DND-41 (cell line): ENCODE results near the gene APOL6.

Experiments
- EZH2 ChIP-seq: IDR thresholded peaks from 3 replicates; pipeline ENCODE4 v1.6.1; 2012; ENCODE audit warnings: borderline replicate concordance, low read depth, mild to moderate bottlenecking, moderate library complexity, low read length, inconsistent platforms; ENCODE audit not compliant: severe bottlenecking
- TF ChIP-seq, protein P1 (sequence below): IDR thresholded peaks from 2 replicates; pipeline ENCODE4 v1.5.1; 2012; ENCODE audit warnings: borderline replicate concordance, low read length, moderate library complexity, mild to moderate bottlenecking; ENCODE audit not compliant: poor library complexity, severe bottlenecking; ENCODE audit errors: extremely low read depth

DNA sequence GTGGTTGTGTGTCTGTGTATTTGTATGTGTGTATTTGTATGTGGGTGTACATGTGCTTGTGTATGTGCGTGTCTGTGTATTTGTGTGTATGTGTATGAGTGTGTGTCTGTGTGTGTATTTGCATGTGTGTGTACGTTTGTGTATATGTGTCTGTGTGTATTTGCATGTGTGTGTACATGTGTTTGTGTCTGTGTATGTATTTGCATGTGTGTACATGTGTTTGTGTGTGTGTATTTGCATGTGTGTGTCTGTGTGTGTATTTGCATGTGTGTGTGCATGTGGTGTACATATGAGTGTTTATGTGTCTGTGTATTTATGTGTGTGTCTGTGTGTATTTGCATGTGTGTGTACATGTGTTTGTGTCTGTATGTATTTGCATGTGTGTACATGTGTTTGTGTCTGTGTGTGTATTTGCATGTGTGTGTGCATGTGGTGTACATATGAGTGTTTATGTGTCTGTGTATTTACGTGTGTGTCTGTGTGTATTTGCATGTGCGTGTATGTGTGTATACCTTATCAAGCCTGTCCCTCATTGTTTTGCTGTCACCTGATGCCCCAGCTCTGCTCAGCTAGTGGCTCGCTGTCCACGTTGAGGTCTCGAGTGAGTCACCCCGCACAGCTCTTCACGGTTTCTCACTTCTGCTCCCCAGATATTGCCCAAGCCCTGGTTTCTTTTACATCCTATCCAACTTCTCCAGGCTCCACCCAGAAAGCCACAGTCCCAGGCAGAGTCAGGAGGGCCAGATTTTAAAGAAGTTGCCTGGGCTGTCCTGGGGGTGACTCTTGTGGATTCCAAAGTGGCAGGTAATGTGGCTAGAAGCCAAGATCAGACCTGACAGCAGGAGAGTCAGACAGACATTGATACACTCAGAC, 46.3 kb upstream of the APOL6 start:
- TF ChIP-seq, protein P1, sequence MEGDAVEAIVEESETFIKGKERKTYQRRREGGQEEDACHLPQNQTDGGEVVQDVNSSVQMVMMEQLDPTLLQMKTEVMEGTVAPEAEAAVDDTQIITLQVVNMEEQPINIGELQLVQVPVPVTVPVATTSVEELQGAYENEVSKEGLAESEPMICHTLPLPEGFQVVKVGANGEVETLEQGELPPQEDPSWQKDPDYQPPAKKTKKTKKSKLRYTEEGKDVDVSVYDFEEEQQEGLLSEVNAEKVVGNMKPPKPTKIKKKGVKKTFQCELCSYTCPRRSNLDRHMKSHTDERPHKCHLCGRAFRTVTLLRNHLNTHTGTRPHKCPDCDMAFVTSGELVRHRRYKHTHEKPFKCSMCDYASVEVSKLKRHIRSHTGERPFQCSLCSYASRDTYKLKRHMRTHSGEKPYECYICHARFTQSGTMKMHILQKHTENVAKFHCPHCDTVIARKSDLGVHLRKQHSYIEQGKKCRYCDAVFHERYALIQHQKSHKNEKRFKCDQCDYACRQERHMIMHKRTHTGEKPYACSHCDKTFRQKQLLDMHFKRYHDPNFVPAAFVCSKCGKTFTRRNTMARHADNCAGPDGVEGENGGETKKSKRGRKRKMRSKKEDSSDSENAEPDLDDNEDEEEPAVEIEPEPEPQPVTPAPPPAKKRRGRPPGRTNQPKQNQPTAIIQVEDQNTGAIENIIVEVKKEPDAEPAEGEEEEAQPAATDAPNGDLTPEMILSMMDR: no peak
- TF ChIP-seq EZH2: no peak
